Liver (tissue), 9 donors: ENCODE measurements around the gene ECPAS. TPM values are rescaled to one million over a fixed set of nuclear protein-coding genes. Genes with fewer than 3 reads are reported as not detected.

Experiments used
- DNase-seq: peaks from one replicate; pipeline ENCODE4 v3.0.0-alpha.2; 2017; ENCODE audit warnings: low spot score
- H3K27ac ChIP-seq, 2 donors: one replicate each; pipeline ENCODE4 v1.7.0; 2013; ENCODE audit warnings: inconsistent platforms in 2 of 2, low read length in 2 of 2, control low read depth in 1 of 2, low read depth in 1 of 2, mild to moderate bottlenecking in 1 of 2
- H3K27me3 ChIP-seq, 4 donors: one replicate each; pipeline versions ENCODE4 v1.6.1 to v1.7.0; 2013; ENCODE audit warnings: low read length in 3 of 4, inconsistent platforms in 1 of 4, mild to moderate bottlenecking in 1 of 4, moderate library complexity in 1 of 4; ENCODE audit not compliant: control insufficient read depth in 4 of 4, insufficient read depth in 4 of 4
- H3K36me3 ChIP-seq, 4 donors: one replicate each; pipeline versions ENCODE4 v1.6.1 to v1.7.0; 2013; ENCODE audit warnings: low read length in 3 of 4, mild to moderate bottlenecking in 3 of 4, low read depth in 1 of 4, moderate library complexity in 1 of 4; ENCODE audit not compliant: control insufficient read depth in 4 of 4, insufficient read depth in 3 of 4
- H3K4me1 ChIP-seq, 4 donors: one replicate each; pipeline versions ENCODE4 v1.6.1 to v1.7.0; 2013; ENCODE audit warnings: low read length in 3 of 4, mild to moderate bottlenecking in 3 of 4, moderate library complexity in 1 of 4; ENCODE audit not compliant: control insufficient read depth in 4 of 4, insufficient read depth in 4 of 4
- H3K4me3 ChIP-seq, 3 donors: one replicate each; pipeline versions ENCODE4 v1.6.1 to v1.7.0; 2013; ENCODE audit warnings: low read length in 3 of 3, control low read depth in 1 of 3, low read depth in 1 of 3, mild to moderate bottlenecking in 1 of 3
- H3K9ac ChIP-seq, 2 donors: one replicate each; pipeline ENCODE4 v1.7.0; 2013; ENCODE audit warnings: low read length in 2 of 2, mild to moderate bottlenecking in 2 of 2, moderate library complexity in 2 of 2, control low read depth in 1 of 2, low read depth in 1 of 2
- H3K9me3 ChIP-seq, 4 donors: one replicate each; pipeline versions ENCODE4 v1.6.1 to v1.7.0; 2013; ENCODE audit warnings: low read length in 3 of 4; ENCODE audit not compliant: control insufficient read depth in 4 of 4
- FOXA2 ChIP-seq: IDR thresholded peaks from 2 replicates; pipeline ENCODE4 v1.6.1; 2016; ENCODE audit warnings: antibody characterized with exemption
- GABPA ChIP-seq, 2 donors: IDR thresholded peaks in 1 of 2; conservative IDR thresholded peaks in 1 of 2; 2 replicates each; pipeline ENCODE4 v1.6.1; 2016; ENCODE audit warnings: antibody characterized with exemption in 2 of 2, mild to moderate bottlenecking in 1 of 2, moderate library complexity in 1 of 2
- HNF4G ChIP-seq: IDR thresholded peaks from 2 replicates; pipeline ENCODE4 v1.6.1; 2016; ENCODE audit warnings: antibody characterized with exemption
- NR2F2 ChIP-seq: IDR thresholded peaks from 2 replicates; pipeline ENCODE4 v1.6.1; 2016; ENCODE audit warnings: antibody characterized with exemption
- RAD21 ChIP-seq, 2 donors: IDR thresholded peaks; 2 replicates each; pipeline ENCODE4 v1.6.1; 2016; ENCODE audit warnings: antibody characterized with exemption in 2 of 2, mild to moderate bottlenecking in 2 of 2
- RXRA ChIP-seq, 2 donors: IDR thresholded peaks; 2 replicates each; pipeline ENCODE4 v1.6.1; 2017 to 2018; ENCODE audit warnings: antibody characterized with exemption in 2 of 2, mild to moderate bottlenecking in 1 of 2
- YY1 ChIP-seq: IDR thresholded peaks from 2 replicates; pipeline ENCODE4 v1.6.1; 2016; ENCODE audit warnings: antibody characterized with exemption, mild to moderate bottlenecking
- WGBS: extraction: QIAGEN DNeasy Blood & Tissue Kit; methylation state at CpG from one replicate; pipeline ENCODE4 v1.1.7; 2013; 5-methylcytosine and 5-hydroxymethylcytosine counted together
- polyA plus RNA-seq, 2 donors: library from polyadenylated mRNA; stranded (reverse) in 1 of 2; unstranded in 1 of 2; fragments of 200-250 nt in 1 of 2; fragments of >200 nt in 1 of 2; fragmentation: Nextera tagmentation in 1 of 2; extraction: Ambion mirVana in 1 of 2; gene quantifications; one replicate each; pipeline versions ENCODE4 v1.2.1 to v1.2.3, GENCODE V29; 2013 to 2015
- total RNA-seq, 2 donors: library from RNA; depleted of rRNA; stranded (reverse); fragments of >200 nt; gene quantifications; one replicate each; pipeline ENCODE4 v1.2.3, GENCODE V29; 2014
- TF ChIP-seq, protein P1 (sequence below): IDR thresholded peaks from 2 replicates; pipeline ENCODE4 v1.6.1; 2016; ENCODE audit warnings: antibody characterized with exemption, mild to moderate bottlenecking
- donor health status: healthy.
- donor health status: healthy.
- donor health status: healthy.
- donor health status: healthy.
- donor health status: healthy.

Gene ECPAS, protein sequence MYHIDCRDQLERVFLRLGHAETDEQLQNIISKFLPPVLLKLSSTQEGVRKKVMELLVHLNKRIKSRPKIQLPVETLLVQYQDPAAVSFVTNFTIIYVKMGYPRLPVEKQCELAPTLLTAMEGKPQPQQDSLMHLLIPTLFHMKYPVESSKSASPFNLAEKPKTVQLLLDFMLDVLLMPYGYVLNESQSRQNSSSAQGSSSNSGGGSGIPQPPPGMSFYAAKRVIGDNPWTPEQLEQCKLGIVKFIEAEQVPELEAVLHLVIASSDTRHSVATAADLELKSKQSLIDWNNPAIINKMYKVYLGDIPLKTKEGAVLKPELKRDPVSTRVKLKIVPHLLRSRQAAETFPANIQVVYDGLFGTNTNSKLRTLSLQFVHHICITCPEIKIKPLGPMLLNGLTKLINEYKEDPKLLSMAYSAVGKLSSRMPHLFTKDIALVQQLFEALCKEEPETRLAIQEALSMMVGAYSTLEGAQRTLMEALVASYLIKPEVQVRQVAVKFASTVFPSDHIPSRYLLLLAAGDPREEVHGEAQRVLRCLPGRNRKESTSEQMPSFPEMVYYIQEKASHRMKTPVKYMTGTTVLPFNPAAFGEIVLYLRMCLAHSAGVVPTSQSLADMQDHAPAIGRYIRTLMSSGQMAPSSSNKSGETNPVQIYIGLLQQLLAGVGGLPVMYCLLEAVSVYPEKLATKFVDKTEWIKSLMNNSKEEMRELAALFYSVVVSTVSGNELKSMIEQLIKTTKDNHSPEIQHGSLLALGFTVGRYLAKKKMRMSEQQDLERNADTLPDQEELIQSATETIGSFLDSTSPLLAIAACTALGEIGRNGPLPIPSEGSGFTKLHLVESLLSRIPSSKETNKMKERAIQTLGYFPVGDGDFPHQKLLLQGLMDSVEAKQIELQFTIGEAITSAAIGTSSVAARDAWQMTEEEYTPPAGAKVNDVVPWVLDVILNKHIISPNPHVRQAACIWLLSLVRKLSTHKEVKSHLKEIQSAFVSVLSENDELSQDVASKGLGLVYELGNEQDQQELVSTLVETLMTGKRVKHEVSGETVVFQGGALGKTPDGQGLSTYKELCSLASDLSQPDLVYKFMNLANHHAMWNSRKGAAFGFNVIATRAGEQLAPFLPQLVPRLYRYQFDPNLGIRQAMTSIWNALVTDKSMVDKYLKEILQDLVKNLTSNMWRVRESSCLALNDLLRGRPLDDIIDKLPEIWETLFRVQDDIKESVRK (N-terminal part only)
- 10 to 100 TPM; 32.2 to 60.8 TPM for total RNA-seq
- polyA plus RNA-seq, result 10 to 100 TPM; 14.7 to 20.3 TPM

DNA sequence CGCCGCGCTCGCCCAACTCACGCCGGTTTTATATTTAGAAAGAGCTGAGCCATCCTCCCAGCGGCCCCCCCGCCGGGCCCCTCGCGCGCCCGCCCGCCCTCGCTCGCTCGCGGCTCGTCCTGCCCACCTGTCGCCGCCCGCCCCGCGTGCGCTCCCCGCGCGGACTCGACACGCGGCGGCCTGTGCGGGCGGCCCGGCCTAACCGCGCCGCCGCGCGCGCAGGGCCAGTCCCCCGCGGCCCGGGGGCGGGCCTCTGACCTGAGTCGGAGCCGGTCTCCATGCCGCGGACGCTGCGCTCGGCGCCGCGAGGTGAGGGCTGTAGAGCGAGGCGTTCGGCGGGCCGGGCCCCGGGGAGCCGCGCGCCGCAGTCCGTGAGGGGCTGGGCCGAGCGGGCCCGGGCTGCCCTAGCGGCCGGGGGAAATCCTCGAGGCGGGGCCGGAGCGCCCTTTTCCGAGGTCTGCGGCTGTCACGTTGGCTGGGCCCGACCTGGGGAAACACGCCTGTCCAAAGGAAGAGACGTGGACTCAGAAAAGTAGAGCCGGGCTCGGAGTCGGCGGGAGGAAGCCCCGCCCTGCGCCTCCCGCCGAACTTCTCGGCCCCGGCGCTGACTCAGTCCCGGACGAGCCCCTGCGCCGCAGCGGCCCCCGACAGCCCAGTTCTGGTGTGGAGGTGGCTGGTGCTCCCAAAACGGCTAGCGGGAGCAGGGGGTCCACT, at the start of gene ECPAS:
Gene ECPAS, minus strand, starts transcription at position 526 of the 714 bp plus-strand sequence. CDS start 11,465 bp downstream, outside the sequence.
- peak within 1 kb of the TSS; percentile 98 for H3K27ac ChIP-seq
- TF ChIP-seq FOXA2, result no peak
- peak; percentile 55 for TF ChIP-seq YY1
- TF ChIP-seq HNF4G, result no peak
- TF ChIP-seq RAD21 (IDR thresholded peaks at IDR 0.05), result peak in 1 of 2 donors; percentile 32
- peak within 1 kb of the TSS; percentile 76 to 99 (median 91) for H3K4me3 ChIP-seq
- DNase-seq, result peak; percentile 74
- peak within 1 kb of the TSS; percentile 72 to 75 for H3K9ac ChIP-seq
- no peaks in the 10 kb centered on the region for H3K36me3 ChIP-seq
- H3K9me3 ChIP-seq, result no peaks in the 10 kb centered on the region
- under 1% methylated on average over 101 of the region's 101 CpGs for WGBS
- H3K27me3 ChIP-seq, result no peaks in the 10 kb centered on the region
- H3K4me1 ChIP-seq, result peaks cover 0 to 10% (median 6%) of the 10 kb centered on the region in 4 donors

DNA sequence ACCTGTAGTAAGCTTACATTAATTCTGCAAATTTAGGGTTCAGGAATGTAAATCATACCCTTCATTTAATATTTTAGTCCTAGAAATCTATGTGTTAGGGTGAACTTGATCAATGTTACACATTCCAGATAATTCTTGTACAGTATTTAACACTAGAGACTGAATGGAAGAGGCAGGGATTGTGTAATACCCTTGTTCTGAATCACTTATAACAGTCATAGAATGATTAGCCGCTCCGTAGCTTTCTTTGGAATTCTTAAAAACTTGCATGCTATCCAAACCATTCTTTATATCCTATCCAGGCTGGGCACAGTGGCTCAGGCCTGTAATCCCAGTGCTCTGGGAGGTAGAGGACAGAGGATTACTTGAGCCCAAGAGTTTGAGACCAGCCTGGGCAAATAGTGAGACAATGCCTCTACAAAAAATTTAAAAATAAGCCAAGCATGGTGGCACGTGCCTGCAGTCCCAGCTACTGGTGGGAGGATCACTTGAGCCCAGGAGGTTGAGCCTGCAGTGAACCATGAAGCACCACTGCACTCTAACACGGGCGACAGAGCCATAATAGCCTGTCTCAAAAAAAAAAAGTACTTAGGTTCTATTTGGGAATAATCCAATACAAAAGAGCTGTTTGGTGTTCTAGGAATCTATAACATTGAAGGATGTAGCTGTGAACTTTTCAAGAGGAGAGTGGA, 49.1 kb upstream of the ECPAS start:
- WGBS, result 95% methylated on average over 5 of the region's 5 CpGs
- Histone ChIP-seq H3K9me3 (peaks cover 14 to 34% (median 20%) of the 10 kb centered on the region in 4 donors), H3K9ac (no peak overlapping the region)

More for the DNA sequence above, 49.1 kb upstream of the ECPAS start:
- Histone ChIP-seq H3K4me3 (no peak overlapping the region), H3K27ac (no peak overlapping the region), H3K4me1 (no peaks in the 10 kb centered on the region), H3K36me3 (peaks cover 0 to 6% (median 1%) of the 10 kb centered on the region in 4 donors), H3K27me3 (no peaks in the 10 kb centered on the region)
- TF ChIP-seq, protein P1, sequence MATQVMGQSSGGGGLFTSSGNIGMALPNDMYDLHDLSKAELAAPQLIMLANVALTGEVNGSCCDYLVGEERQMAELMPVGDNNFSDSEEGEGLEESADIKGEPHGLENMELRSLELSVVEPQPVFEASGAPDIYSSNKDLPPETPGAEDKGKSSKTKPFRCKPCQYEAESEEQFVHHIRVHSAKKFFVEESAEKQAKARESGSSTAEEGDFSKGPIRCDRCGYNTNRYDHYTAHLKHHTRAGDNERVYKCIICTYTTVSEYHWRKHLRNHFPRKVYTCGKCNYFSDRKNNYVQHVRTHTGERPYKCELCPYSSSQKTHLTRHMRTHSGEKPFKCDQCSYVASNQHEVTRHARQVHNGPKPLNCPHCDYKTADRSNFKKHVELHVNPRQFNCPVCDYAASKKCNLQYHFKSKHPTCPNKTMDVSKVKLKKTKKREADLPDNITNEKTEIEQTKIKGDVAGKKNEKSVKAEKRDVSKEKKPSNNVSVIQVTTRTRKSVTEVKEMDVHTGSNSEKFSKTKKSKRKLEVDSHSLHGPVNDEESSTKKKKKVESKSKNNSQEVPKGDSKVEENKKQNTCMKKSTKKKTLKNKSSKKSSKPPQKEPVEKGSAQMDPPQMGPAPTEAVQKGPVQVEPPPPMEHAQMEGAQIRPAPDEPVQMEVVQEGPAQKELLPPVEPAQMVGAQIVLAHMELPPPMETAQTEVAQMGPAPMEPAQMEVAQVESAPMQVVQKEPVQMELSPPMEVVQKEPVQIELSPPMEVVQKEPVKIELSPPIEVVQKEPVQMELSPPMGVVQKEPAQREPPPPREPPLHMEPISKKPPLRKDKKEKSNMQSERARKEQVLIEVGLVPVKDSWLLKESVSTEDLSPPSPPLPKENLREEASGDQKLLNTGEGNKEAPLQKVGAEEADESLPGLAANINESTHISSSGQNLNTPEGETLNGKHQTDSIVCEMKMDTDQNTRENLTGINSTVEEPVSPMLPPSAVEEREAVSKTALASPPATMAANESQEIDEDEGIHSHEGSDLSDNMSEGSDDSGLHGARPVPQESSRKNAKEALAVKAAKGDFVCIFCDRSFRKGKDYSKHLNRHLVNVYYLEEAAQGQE, result no peak
- TF ChIP-seq NR2F2 (no peak), GABPA (IDR thresholded peaks at IDR 0.05 in 1 of 2, conservative IDR thresholded peaks at IDR 0.05 in 1 of 2) (no peak), RXRA (IDR thresholded peaks at IDR 0.05) (no peak)
- no peak for DNase-seq
